SH-SY5Y (cell line): Measurements from ENCODE around the gene USP14.

ENCODE experiments used
- GATA2 ChIP-seq: IDR thresholded peaks from 2 replicates; pipeline ENCODE4 v1.6.1; 2011; ENCODE audit warnings: mild to moderate bottlenecking, low read depth, low read length
- GATA3 ChIP-seq: IDR thresholded peaks from 2 replicates; pipeline ENCODE4 v1.6.1; 2011; ENCODE audit warnings: low read depth, mild to moderate bottlenecking, low read length, moderate library complexity

GRCh38 chr18:210733-211132, 52.4 kb downstream of the USP14 start:
- no peak for TF ChIP-seq GATA3
- no peak for TF ChIP-seq GATA2
